ENCODE data around the gene FAM83C.

GRCh38 chr20:35326740-35327073 lies 34.5 kb upstream of the FAM83C start:
- no peak for TF ChIP-seq CTCF (IDR thresholded peaks at IDR 0.05)
- TF ChIP-seq POLR2A (IDR thresholded peaks at IDR 0.05), result no peak

Data from Peyer's patch (tissue), 4 donors.